Mesothelial cell of epicardium (in vitro differentiated cells): ENCODE results near the gene NAT10. TPM values are rescaled to one million over a fixed set of nuclear protein-coding genes. Genes with fewer than 3 reads are reported as not detected.
"Not testable (repeated sequence)": the region's sequence is repeated elsewhere in the genome, so short reads cannot be mapped to it uniquely, and the experiment has no call there.

Experiments used
- DNase-seq, 2 experiments: peaks; one replicate each; pipeline ENCODE4 v3.0.0; 2021; ENCODE audit warnings: low spot score in 2 of 2; ENCODE audit not compliant: unreplicated experiment in 2 of 2
- H3K27ac Mint-ChIP-seq: 2 replicates; pipeline ENCODE4 v1.8.0; 2021; ENCODE audit warnings: mixed read lengths
- H3K27me3 Mint-ChIP-seq: 2 replicates; pipeline ENCODE4 v1.8.0; 2021; ENCODE audit warnings: low read depth, mixed read lengths
- H3K36me3 Mint-ChIP-seq: 2 replicates; pipeline ENCODE4 v1.8.0; 2021; ENCODE audit warnings: mixed read lengths
- H3K4me1 Mint-ChIP-seq: 2 replicates; pipeline ENCODE4 v1.8.0; 2021; ENCODE audit warnings: mixed read lengths
- H3K4me3 Mint-ChIP-seq: 2 replicates; pipeline ENCODE4 v1.8.0; 2021; ENCODE audit warnings: mild to moderate bottlenecking, moderate library complexity, mixed read lengths
- H3K9me3 Mint-ChIP-seq: 2 replicates; pipeline ENCODE4 v1.8.0; 2021; ENCODE audit warnings: mixed read lengths
- total RNA-seq: library from RNA; stranded (reverse); gene quantifications from 3 replicates; pipeline ENCODE4 v1.2.1, GENCODE V29; 2021
- TF ChIP-seq, protein P1 (sequence below): fragments of 200-600 bp; sonication (generic); IDR thresholded peaks from one replicate; pipeline ENCODE4 v1.5.0; 2021; ENCODE audit warnings: antibody characterized with exemption; ENCODE audit not compliant: unreplicated experiment

NAT10 gene
- total RNA-seq, result 58.7 to 61.7 TPM (median 60.5 TPM) in 3 replicates

DNA sequence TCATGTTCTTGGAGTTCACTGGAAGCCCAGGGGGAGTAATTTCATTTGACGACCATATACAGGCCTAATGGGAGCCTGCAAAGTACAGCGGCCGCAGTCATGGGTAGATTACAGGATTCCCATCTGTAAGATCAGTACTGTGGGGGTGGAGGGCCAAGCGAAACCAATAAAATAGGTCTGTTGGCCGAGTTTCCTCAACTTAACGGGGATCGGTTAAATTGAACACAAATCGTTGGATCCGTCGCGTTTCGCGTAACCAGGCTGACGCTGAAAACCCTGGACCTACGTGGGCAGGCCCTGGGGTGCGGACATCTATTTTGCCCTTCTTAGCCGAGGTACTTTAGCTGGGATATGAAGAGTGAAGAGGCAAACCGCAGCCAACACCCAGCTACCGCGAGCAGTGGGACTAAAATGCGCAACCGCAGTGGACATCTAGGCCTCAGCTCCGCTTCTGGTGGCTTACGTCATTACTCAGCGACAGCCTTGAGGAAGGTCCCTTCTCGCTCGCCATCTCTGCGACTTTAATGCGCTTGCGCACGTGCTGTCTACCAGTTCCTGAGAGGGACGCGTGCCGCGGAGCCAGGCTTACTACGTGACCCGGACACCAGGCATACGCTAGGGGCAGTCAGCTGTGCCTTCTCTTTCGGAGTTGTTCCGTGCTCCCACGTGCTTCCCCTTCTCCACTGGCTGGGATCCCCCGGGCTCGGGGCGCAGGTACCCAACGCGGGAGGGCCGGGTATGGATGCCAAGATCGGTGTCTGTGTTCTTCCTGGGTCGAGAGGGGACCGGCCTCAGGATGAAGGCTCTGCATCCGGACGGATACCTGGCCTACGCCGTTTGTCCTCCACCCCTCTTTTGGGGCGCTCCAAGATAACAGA, at the start of gene NAT10:
Gene NAT10 (plus strand): TSS at position 551 of the 878 bp plus-strand sequence. CDS start 2,597 bp downstream, outside the sequence.
- Mint-ChIP-seq H3K27me3 (no peaks in the 10 kb centered on the region), H3K4me1 (peaks cover 22% of the 10 kb centered on the region), H3K27ac (peak within 1 kb of the TSS; percentile 98), H3K4me3 (peak within 1 kb of the TSS; percentile 97), H3K9me3 (no peaks in the 10 kb centered on the region), H3K36me3 (peaks cover 18% of the 10 kb centered on the region)
- TF ChIP-seq, protein P1, sequence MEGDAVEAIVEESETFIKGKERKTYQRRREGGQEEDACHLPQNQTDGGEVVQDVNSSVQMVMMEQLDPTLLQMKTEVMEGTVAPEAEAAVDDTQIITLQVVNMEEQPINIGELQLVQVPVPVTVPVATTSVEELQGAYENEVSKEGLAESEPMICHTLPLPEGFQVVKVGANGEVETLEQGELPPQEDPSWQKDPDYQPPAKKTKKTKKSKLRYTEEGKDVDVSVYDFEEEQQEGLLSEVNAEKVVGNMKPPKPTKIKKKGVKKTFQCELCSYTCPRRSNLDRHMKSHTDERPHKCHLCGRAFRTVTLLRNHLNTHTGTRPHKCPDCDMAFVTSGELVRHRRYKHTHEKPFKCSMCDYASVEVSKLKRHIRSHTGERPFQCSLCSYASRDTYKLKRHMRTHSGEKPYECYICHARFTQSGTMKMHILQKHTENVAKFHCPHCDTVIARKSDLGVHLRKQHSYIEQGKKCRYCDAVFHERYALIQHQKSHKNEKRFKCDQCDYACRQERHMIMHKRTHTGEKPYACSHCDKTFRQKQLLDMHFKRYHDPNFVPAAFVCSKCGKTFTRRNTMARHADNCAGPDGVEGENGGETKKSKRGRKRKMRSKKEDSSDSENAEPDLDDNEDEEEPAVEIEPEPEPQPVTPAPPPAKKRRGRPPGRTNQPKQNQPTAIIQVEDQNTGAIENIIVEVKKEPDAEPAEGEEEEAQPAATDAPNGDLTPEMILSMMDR, result no peak
- DNase-seq, result peak; percentile 90 to 95

DNA sequence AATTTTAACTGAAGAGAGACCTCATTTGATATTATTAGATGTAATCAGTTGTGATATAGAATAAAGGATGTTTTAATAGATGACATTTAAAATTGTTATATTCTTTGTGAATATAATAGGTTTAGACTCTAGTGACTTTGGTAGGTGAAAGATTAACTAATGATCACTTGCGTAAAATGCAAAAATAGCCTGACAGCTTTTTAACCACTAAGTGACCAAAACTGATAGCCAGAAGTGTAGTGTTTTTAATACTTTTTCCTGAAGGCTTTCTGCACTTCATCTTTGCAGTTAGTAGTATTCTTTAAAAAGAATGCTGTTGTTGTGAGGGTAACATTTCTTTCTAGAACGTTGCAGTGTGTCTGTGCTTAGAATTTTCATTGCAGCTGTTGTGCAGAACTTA, 48.8 kb upstream of the NAT10 start:
- Mint-ChIP-seq H3K36me3 (peaks cover 18% of the 10 kb centered on the region), H3K9me3 (no peaks in the 10 kb centered on the region), H3K27me3 (no peaks in the 10 kb centered on the region), H3K4me1 (peaks cover 42% of the 10 kb centered on the region), H3K27ac (peak overlapping the region; percentile 25), H3K4me3 (peak overlapping the region; percentile 6)
- no peak for DNase-seq
- TF ChIP-seq, protein P1, result no peak

DNA sequence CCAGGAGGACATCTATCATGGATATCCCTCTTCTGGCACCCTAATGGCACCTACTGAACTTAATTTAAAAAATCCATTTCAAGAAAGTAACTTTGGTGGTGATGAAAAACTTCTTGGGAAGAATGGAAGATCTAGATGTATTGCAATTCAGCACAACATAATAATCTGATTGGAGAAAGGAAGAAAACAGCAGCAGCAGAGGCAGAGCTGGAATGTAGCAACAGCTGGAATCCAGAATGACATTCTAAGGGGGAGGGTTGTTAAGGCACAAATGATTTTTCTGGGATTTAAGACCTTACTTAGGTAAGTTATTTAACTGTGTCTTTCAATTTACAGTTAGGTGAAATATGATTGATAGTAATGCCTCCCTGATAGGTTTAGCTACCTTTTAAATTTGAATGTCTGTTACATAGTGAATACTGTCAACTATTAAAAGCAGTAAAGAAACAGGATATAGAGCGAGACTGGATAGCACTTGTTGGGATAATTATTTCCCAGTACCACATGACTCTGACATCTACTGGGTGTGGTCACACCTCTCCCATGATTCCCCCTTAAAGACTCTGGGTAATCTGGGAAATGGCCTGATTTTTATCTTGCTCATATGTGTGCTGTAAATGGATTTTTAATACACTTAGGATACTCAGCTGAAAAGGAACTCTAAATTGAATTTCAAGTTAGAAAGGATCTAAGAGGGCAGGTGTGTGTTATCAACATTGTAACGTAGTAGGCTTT, 42.2 kb upstream of the NAT10 start:
- H3K27me3 Mint-ChIP-seq, result no peaks in the 10 kb centered on the region

DNA sequence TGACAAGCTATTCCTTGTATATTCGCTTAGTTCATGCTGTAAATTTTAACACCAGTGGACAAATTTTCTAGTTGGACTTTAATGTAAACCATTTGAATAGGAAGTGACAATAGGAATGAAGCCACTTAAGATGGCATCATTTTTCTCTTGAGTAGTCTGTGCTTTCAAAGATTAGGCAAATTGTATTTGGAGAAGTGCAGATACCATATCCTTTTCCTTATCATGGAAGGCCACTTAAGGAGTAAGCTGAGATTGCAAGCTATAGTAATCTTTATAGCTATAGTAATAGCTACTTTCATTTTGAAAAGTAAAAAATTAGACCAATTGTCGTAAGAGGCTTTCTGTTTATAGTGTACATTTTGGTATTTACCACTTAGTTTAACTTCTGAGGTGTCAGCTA, 41.1 kb upstream of the NAT10 start:
- Mint-ChIP-seq H3K4me3 (no peak overlapping the region), H3K27ac (peak overlapping the region; percentile 36), H3K27me3 (no peaks in the 10 kb centered on the region), H3K4me1 (peaks cover 34% of the 10 kb centered on the region), H3K9me3 (no peaks in the 10 kb centered on the region), H3K36me3 (peaks cover 18% of the 10 kb centered on the region)
- TF ChIP-seq, protein P1, result no peak
- no peak for DNase-seq

More for the DNA sequence above, 42.2 kb upstream of the NAT10 start:
- peaks cover 24% of the 10 kb centered on the region for H3K36me3 Mint-ChIP-seq
- TF ChIP-seq, protein P1, result no peak
- H3K27ac Mint-ChIP-seq, result peak overlapping the region; percentile 71
- H3K4me3 Mint-ChIP-seq, result no peak overlapping the region
- DNase-seq, result no peak
- H3K9me3 Mint-ChIP-seq, result no peaks in the 10 kb centered on the region
- H3K4me1 Mint-ChIP-seq, result peaks cover 40% of the 10 kb centered on the region

DNA sequence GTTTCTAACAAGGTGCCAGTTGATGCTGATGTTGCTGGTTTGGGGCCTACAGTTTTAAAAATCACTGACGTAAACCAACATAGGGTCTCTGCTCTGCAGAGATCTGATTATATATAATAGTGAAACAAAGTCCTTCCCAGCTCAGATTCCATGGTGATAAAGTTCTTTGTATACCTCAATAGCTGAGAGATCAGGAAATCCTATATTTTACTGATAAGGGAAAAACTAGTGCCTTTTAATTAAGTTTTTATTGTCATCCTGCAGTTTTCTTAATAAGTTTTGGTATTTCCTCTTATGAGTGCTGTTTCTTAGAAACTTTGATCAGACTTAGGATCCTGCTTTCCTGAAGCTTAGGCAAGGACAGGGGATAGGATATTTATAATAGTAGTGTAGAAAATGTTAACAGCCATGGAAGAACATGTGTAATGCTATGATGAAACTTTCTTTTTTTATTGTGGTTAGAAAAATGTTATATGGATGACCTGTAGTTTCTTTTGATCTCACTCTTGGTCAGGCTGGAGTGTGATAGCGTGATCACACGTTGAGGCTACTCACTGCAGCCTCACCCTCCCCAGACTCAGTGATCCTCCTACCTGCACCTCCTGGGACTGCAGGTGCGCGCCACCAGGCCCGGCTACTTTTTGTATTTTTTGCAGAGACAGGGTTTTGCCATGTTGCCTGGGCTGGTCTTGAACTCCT, 39.8 kb upstream of the NAT10 start:
- Mint-ChIP-seq H3K27ac (peak overlapping the region; percentile 61), H3K36me3 (peaks cover 14% of the 10 kb centered on the region), H3K9me3 (no peaks in the 10 kb centered on the region), H3K27me3 (no peaks in the 10 kb centered on the region), H3K4me3 (no peak overlapping the region), H3K4me1 (peaks cover 32% of the 10 kb centered on the region)
- DNase-seq, result no peak
- TF ChIP-seq, protein P1, result no peak

DNA sequence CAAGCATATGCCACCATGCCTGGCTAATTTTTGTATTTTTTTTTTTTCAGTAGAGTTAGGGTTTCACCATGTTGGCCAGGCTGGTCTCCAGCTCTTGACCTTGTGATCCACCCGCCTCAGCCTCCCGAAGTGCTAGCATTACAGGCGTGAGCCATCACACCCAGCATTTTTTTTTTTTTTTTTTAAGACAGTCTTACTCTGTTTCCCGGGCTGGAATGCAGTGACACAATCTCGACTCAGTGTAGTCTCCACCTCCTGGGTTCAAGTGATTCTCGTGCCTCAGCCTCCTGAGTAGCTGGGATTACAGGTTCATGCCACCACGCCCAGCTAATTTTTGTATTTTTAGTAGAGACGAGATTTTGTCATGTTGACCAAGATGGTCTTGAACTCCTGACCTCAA, 38.7 kb upstream of the NAT10 start:
- peaks cover 32% of the 10 kb centered on the region for H3K4me1 Mint-ChIP-seq
- H3K9me3 Mint-ChIP-seq, DNase-seq, H3K27ac Mint-ChIP-seq, H3K4me3 Mint-ChIP-seq, H3K27me3 Mint-ChIP-seq: not testable (repeated sequence)
- peaks cover 17% of the 10 kb centered on the region for H3K36me3 Mint-ChIP-seq
